ENCODE data around the gene ZNF316. TPM values are rescaled to one million over a fixed set of nuclear protein-coding genes. Genes with fewer than 3 reads are reported as not detected.
A peak's percentile ranks its signal among the peaks of the same experiment; 100 is the strongest.

Gene ZNF316
- polyA plus RNA-seq, 3 donors = 0.66 to 41.1 (median 1.2) TPM

GRCh38 chr7:6614953-6615722, 22.0 kb upstream of the ZNF316 start, which contains the start of gene ZNF853:
Gene ZNF853, plus strand, starts transcription at chr7:6615610. Its CDS starts 565 bp downstream, at chr7:6616175.
- Histone ChIP-seq H3K36me3 (replicated peaks in 1 of 2; ENCODE audit: control insufficient read depth in 1 of 2, insufficient read depth in 2 of 2, low read length in 2 of 2) (no peaks in the 10 kb centered on the region), H3K4me1 (ENCODE audit: control insufficient read depth in 1 of 2, insufficient read depth in 2 of 2, low read length in 2 of 2) (peaks cover 0 to 8% of the 10 kb centered on the region in 2 donors), H3K79me2 (ENCODE audit: insufficient read depth, low read length) (no peaks in the 10 kb centered on the region), H3K4me2 (replicated peaks; ENCODE audit: extremely low read depth, low read length, poor library complexity, severe bottlenecking) (peak within 1 kb of the TSS; percentile 36), H3K9ac (ENCODE audit: insufficient read depth, low read length, poor library complexity, severe bottlenecking) (no peak within 1 kb of the TSS), H3K9me3 (replicated peaks in 1 of 2; ENCODE audit: control insufficient read depth in 1 of 2, insufficient read depth in 1 of 2, low read length in 2 of 2) (peaks cover 0 to 5% of the 10 kb centered on the region in 2 donors), H4K20me1 (ENCODE audit: insufficient read depth, low read length) (no peaks in the 10 kb centered on the region), H2AFZ (ENCODE audit: insufficient read depth, low read depth, low read length, poor library complexity, severe bottlenecking) (peak within 1 kb of the TSS; percentile 41), H3K27ac (ENCODE audit: low read depth in 1 of 2, low read length in 2 of 2) (no peak within 1 kb of the TSS), H3K4me3 (replicated peaks in 1 of 3; ENCODE audit: low read depth in 2 of 3, low read length in 3 of 3) (peak within 1 kb of the TSS in 1 of 3 experiments; percentile 25), H3K27me3 (ENCODE audit: control insufficient read depth in 2 of 2, insufficient read depth in 2 of 2, low read length in 2 of 2) (peaks cover 15 to 51% of the 10 kb centered on the region in 2 donors)
- peak within 1 kb of the TSS; percentile 50 to 81 for H3K4me3 Mint-ChIP-seq
- 3% methylated on average over 88 of the region's 91 CpGs for WGBS (ENCODE audit: insufficient coverage)
- H3K27me3 Mint-ChIP-seq (ENCODE audit: low read depth in 3 of 3) = peaks cover 42 to 66% (median 61%) of the 10 kb centered on the region in 3 donors
- TF ChIP-seq CTCF (IDR thresholded peaks at IDR 0.05) = no peak
- intact Hi-C loops (cut with micrococcal nuclease) = no loop called here
- H3K9me3 Mint-ChIP-seq = peaks cover 0 to 19% (median 5%) of the 10 kb centered on the region in 7 donors
- peaks cover 0 to 5% of the 10 kb centered on the region in 2 donors for H3K36me3 Mint-ChIP-seq
- H3K4me1 Mint-ChIP-seq = peaks cover 8% of the 10 kb centered on the region
- no peak within 1 kb of the TSS for H3K27ac Mint-ChIP-seq
- DNase-seq = no peak

GRCh38 chr7:6615723-6616555, 21.2 kb upstream of the ZNF316 start:
- peaks cover 1 to 24% (median 5%) of the 10 kb centered on the region in 7 donors for H3K9me3 Mint-ChIP-seq
- intact Hi-C loops (cut with micrococcal nuclease) = no loop called here
- DNase-seq = no peak
- H3K27ac ChIP-seq (ENCODE audit: low read depth in 1 of 2, low read length in 2 of 2) = no peak overlapping the region
- H3K4me2 ChIP-seq (replicated peaks; ENCODE audit: extremely low read depth, low read length, poor library complexity, severe bottlenecking) = peak overlapping the region; percentile 3
- H3K27ac Mint-ChIP-seq = no peak overlapping the region
- H3K4me3 Mint-ChIP-seq = peak overlapping the region in 1 of 2 donors; percentile 67
- H3K27me3 ChIP-seq (ENCODE audit: control insufficient read depth in 2 of 2, insufficient read depth in 2 of 2, low read length in 2 of 2) = peaks cover 15 to 52% of the 10 kb centered on the region in 2 donors
- H3K79me2 ChIP-seq (ENCODE audit: insufficient read depth, low read length) = no peaks in the 10 kb centered on the region
- H4K20me1 ChIP-seq (ENCODE audit: insufficient read depth, low read length) = no peaks in the 10 kb centered on the region
- H3K9ac ChIP-seq (ENCODE audit: insufficient read depth, low read length, poor library complexity, severe bottlenecking) = no peak overlapping the region
- H2AFZ ChIP-seq (ENCODE audit: insufficient read depth, low read depth, low read length, poor library complexity, severe bottlenecking) = peak overlapping the region; percentile 41
- H3K36me3 Mint-ChIP-seq = peaks cover 0 to 2% of the 10 kb centered on the region in 2 donors
- H3K4me1 ChIP-seq (ENCODE audit: control insufficient read depth in 1 of 2, insufficient read depth in 2 of 2, low read length in 2 of 2) = peaks cover 2 to 11% of the 10 kb centered on the region in 2 donors
- H3K9me3 ChIP-seq (replicated peaks in 1 of 2; ENCODE audit: control insufficient read depth in 1 of 2, insufficient read depth in 1 of 2, low read length in 2 of 2) = peaks cover 2 to 5% of the 10 kb centered on the region in 2 donors
- no peak overlapping the region for H3K4me3 ChIP-seq (replicated peaks in 1 of 3; ENCODE audit: low read depth in 2 of 3, low read length in 3 of 3)
- peaks cover 11% of the 10 kb centered on the region for H3K4me1 Mint-ChIP-seq
- no peak for TF ChIP-seq CTCF (IDR thresholded peaks at IDR 0.05)
- 2% methylated on average over 56 of the region's 63 CpGs for whole genome bisulfite sequencing (ENCODE audit: insufficient coverage)
- no peaks in the 10 kb centered on the region for H3K36me3 ChIP-seq (replicated peaks in 1 of 2; ENCODE audit: control insufficient read depth in 1 of 2, insufficient read depth in 2 of 2, low read length in 2 of 2)
- H3K27me3 Mint-ChIP-seq (ENCODE audit: low read depth in 3 of 3) = peaks cover 42 to 67% (median 63%) of the 10 kb centered on the region in 3 donors

All from CD14-positive monocyte (primary cell).